HEK293T (cell line): ENCODE results near the gene RPLP2.

Source experiments
- ARNT ChIP-seq: fragments of 450-650 bp; IDR thresholded peaks from 2 replicates; pipeline ENCODE4 v1.6.1; 2017; ENCODE audit warnings: mild to moderate bottlenecking
- L3MBTL2 ChIP-seq: fragments of 450-650 bp; conservative IDR thresholded peaks from 2 replicates; pipeline ENCODE4 v1.6.1; 2016; ENCODE audit warnings: mild to moderate bottlenecking
- LEF1 ChIP-seq: fragments of 450-650 bp; IDR thresholded peaks from 2 replicates; pipeline ENCODE4 v1.6.1; 2017; ENCODE audit warnings: mild to moderate bottlenecking, borderline replicate concordance
- SP1 ChIP-seq: fragments of 450-650 bp; IDR thresholded peaks from 2 replicates; pipeline ENCODE4 v1.6.1; 2017

DNA sequence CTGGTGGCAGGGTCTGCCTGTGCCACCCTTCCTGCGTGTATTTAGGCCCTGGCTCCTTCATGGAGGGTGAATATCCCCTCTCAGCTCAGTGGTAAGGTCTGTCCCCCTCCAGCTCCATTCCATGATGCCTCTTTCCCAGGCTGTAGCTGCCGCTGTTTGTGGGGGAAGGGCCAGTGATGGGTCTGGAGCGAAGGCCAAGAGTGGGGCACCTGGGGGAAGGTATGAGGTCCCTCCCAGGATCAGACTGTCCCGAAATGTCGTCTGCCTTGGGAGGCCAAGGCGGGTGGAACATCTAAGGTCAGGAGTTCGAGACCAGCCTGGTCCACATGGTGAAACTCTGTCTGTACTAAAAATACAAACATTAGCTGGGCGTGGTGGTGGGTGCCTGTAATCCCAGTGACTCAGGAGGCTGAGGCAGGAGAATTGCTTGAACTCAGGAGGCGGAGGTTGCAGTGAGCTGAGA lies 24.1 kb downstream of the RPLP2 start:
- no peak for TF ChIP-seq SP1
- no peak for TF ChIP-seq L3MBTL2
- TF ChIP-seq LEF1: no peak
- TF ChIP-seq ARNT: no peak
